ENCODE data around the gene CDH13.

Gene CDH13

GRCh38 chr16:83270061-83270460 is 643.3 kb downstream of the CDH13 start:
- DNase-seq = no peak

- DNase-seq = no peak
Observed at GRCh38 chr16:83270640-83271039, 643.9 kb downstream of the CDH13 start.

GRCh38 chr16:83271123-83271522 is 644.4 kb downstream of the CDH13 start:
- DNase-seq = no peak

- no peak for DNase-seq
Observed at GRCh38 chr16:83271970-83272575, 645.3 kb downstream of the CDH13 start.

- DNase-seq = no peak
Observed at GRCh38 chr16:83272843-83273242, 646.1 kb downstream of the CDH13 start.

GRCh38 chr16:83273504-83274173 is 646.9 kb downstream of the CDH13 start:
- DNase-seq = no peak

- DNase-seq = no peak
Observed at GRCh38 chr16:83279251-83279650, 652.5 kb downstream of the CDH13 start.

GRCh38 chr16:83285921-83286320 is 659.2 kb downstream of the CDH13 start:
- no peak for DNase-seq

- DNase-seq = no peak
Observed at GRCh38 chr16:83296505-83296904, 669.7 kb downstream of the CDH13 start.

GRCh38 chr16:83298541-83298940 is 671.8 kb downstream of the CDH13 start:
- no peak for DNase-seq

GRCh38 chr16:83300326-83300725 is 673.6 kb downstream of the CDH13 start:
- no peak for DNase-seq

- no peak for DNase-seq
Observed at GRCh38 chr16:83301971-83302370, 675.2 kb downstream of the CDH13 start.

GRCh38 chr16:83302853-83303252 is 676.1 kb downstream of the CDH13 start:
- DNase-seq = no peak

- DNase-seq = no peak
Observed at GRCh38 chr16:83305092-83305491, 678.3 kb downstream of the CDH13 start.

GRCh38 chr16:83306961-83307593 is 680.3 kb downstream of the CDH13 start:
- DNase-seq = no peak

GRCh38 chr16:83307594-83307992 is 680.8 kb downstream of the CDH13 start:
- DNase-seq = no peak

GRCh38 chr16:83308414-83308813 is 681.6 kb downstream of the CDH13 start:
- no peak for DNase-seq

GRCh38 chr16:83310816-83311215 is 684.0 kb downstream of the CDH13 start:
- no peak for DNase-seq

- DNase-seq = no peak
Observed at GRCh38 chr16:83312015-83312717, 685.4 kb downstream of the CDH13 start.

GRCh38 chr16:83312718-83313245 is 686.0 kb downstream of the CDH13 start:
- DNase-seq = no peak

GRCh38 chr16:83315271-83315670 is 688.5 kb downstream of the CDH13 start:
- no peak for DNase-seq

- DNase-seq = no peak
Observed at GRCh38 chr16:83316458-83316857, 689.7 kb downstream of the CDH13 start.

GRCh38 chr16:83318390-83318789 is 691.6 kb downstream of the CDH13 start:
- no peak for DNase-seq

Data from effector CD8-positive, alpha-beta T cell (primary cell).